Measurements from ENCODE around the gene KIF13A. TPM values are rescaled to one million over a fixed set of nuclear protein-coding genes. Genes with fewer than 3 reads are reported as not detected.

KIF13A gene
- total RNA-seq, 1 donor: 86.8 TPM

DNA sequence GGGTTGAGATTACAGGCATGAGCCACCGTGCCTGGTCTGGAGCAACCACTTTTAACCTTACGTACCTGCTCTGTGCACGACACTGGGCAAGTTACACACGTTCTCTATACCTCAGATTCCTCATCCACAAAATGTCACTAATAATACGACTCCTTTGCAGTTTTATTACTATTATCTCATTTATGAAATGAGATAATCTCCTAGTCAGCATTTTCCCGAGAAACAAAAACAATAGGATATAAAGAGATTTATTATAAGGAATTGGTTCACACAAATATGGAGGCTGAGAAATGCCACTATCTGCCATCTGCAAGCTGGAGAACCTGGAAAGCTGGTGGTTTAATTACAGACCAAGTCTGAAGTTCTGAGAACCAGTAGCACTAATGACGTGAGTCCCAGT lies 12.0 kb upstream of the KIF13A start:
- DNase-seq (ENCODE audit: low read depth): no peak
- TF ChIP-seq, protein P1, sequence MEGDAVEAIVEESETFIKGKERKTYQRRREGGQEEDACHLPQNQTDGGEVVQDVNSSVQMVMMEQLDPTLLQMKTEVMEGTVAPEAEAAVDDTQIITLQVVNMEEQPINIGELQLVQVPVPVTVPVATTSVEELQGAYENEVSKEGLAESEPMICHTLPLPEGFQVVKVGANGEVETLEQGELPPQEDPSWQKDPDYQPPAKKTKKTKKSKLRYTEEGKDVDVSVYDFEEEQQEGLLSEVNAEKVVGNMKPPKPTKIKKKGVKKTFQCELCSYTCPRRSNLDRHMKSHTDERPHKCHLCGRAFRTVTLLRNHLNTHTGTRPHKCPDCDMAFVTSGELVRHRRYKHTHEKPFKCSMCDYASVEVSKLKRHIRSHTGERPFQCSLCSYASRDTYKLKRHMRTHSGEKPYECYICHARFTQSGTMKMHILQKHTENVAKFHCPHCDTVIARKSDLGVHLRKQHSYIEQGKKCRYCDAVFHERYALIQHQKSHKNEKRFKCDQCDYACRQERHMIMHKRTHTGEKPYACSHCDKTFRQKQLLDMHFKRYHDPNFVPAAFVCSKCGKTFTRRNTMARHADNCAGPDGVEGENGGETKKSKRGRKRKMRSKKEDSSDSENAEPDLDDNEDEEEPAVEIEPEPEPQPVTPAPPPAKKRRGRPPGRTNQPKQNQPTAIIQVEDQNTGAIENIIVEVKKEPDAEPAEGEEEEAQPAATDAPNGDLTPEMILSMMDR (IDR thresholded peaks at IDR 0.05; ENCODE audit: insufficient read depth, low read length): no peak

DNA sequence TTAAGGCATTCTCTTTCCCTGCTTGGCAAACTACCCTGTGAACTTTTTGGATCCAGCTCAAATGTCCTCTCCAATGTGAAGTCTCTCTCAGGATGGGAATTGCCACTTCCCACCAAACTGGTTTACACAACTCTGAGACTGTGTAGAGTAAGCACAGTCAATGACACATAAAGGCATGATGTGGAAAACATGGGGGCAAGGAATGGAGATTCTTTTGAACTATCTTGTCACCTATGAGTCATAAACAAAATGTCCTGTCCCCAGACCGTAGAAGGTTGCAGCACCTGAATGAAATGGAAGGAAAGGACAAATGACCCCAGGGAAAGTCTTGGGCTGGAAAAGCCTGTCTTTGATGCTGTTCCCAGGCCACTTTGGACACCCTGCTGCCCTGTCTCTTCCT lies 11.0 kb upstream of the KIF13A start:
- no peak overlapping the region for H3K4me3 ChIP-seq (ENCODE audit: low read depth, low read length)
- TF ChIP-seq, protein P1 (IDR thresholded peaks at IDR 0.05; ENCODE audit: insufficient read depth, low read length): no peak
- no peak for DNase-seq (ENCODE audit: low read depth)

More for the DNA sequence above, 12.0 kb upstream of the KIF13A start:
- no peak overlapping the region for H3K4me3 ChIP-seq (ENCODE audit: low read depth, low read length)

DNA sequence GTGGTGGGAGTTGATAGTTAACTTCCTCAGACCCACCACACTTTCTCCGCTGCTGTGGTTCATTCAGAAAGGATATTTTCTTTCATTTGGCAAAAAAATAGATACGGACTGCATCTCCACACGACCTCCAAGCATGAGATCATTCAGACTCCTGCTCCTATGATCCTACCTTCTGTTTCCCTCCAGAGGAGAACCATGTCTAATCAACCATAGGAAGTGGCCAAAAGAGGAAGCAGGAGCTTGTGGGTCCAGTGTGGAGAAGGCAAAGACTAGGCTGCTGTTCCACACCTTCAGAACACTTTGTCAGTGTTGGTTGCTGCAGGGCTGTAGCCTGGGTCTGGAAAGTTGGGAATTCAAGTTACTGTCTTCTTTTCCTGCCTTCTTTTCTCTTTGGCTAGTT lies 10.6 kb upstream of the KIF13A start:
- no peak for DNase-seq (ENCODE audit: low read depth)
- H3K4me3 ChIP-seq (ENCODE audit: low read depth, low read length): no peak overlapping the region
- TF ChIP-seq, protein P1 (IDR thresholded peaks at IDR 0.05; ENCODE audit: insufficient read depth, low read length): no peak

DNA sequence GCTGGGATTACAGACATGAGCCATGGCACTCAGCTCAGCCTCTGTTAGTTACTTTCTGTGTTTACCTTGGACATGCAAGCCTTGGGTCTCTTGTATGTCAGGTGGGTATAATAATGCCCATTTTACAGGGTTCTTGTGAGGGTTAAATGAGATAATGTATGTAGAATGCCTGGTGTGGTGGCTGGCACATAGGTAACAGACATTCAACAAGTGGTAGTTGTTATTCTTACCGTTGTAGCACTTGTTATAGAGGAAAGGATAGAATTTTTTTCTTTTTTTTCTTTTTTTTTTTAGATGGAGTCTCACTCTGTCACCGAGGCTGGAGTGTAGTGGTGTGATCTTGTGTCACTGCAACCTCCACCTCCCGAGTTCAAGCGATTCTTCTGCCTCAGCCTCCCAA lies 8.0 kb upstream of the KIF13A start:
- no peak for DNase-seq (ENCODE audit: low read depth)
- no peak overlapping the region for H3K4me3 ChIP-seq (ENCODE audit: low read depth, low read length)
- TF ChIP-seq, protein P1 (IDR thresholded peaks at IDR 0.05; ENCODE audit: insufficient read depth, low read length): no peak

DNA sequence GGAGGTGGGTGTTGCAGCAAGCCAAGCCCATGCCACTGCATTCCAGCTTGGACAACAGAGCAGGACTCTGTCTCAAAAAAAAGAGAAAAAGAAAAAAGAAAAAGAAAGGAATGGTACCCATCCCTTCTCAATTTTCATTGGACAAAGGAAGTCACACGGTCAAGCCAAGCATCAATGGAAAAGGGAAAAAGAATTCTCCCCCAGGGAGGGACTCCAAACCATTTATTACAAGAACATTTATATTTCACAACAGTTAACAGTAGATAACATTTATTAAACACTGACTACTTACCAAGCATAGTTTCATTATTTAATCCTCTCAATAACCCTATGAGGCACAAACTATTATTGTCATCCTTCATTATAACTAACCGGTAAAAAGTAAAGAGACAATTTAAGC lies 6.6 kb upstream of the KIF13A start:
- DNase-seq (ENCODE audit: low read depth): peak; percentile 59
- no peak overlapping the region for H3K4me3 ChIP-seq (ENCODE audit: low read depth, low read length)
- TF ChIP-seq, protein P1 (IDR thresholded peaks at IDR 0.05; ENCODE audit: insufficient read depth, low read length): no peak

DNA sequence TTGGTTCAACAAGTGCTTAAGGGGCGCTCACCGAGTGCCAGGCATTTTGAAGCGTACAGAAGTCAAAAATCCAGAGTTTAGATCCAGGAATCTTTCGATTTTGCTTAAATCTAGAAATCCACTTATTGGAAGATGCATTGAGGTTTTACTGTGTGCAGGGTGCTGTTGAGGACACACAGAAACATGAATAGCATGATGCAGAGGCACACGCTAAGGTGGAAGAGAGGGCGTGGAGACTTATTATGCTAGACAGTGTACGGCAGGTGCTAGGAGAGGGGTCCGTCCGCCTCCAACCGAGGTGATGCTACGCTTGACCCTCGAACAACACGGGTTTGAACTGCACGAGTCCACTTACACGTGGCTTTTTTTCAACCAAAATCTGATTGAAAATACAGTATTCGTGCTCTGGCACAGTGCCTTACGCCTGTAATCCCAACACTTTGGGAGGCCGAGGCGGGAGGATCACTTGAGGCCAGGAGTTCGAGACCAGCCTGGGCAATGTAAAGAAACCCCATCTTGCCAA lies 1.0 kb upstream of the KIF13A start:
- TF ChIP-seq, protein P1 (IDR thresholded peaks at IDR 0.05; ENCODE audit: insufficient read depth, low read length): no peak
- peak overlapping the region; percentile 85 for H3K4me3 ChIP-seq (ENCODE audit: low read depth, low read length)
- DNase-seq (ENCODE audit: low read depth): no peak
